ENCODE results near the gene TXNL4B. TPM values are rescaled to one million over a fixed set of nuclear protein-coding genes. Genes with fewer than 3 reads are reported as not detected.

Gene TXNL4B
- total and polyA plus RNA-seq, 10 of the 15 experiments (the other 5 are each of a cell fraction or from before 2014, with no cell fraction given), result 11.1 to 24.0 (median 15.9) TPM

DNA sequence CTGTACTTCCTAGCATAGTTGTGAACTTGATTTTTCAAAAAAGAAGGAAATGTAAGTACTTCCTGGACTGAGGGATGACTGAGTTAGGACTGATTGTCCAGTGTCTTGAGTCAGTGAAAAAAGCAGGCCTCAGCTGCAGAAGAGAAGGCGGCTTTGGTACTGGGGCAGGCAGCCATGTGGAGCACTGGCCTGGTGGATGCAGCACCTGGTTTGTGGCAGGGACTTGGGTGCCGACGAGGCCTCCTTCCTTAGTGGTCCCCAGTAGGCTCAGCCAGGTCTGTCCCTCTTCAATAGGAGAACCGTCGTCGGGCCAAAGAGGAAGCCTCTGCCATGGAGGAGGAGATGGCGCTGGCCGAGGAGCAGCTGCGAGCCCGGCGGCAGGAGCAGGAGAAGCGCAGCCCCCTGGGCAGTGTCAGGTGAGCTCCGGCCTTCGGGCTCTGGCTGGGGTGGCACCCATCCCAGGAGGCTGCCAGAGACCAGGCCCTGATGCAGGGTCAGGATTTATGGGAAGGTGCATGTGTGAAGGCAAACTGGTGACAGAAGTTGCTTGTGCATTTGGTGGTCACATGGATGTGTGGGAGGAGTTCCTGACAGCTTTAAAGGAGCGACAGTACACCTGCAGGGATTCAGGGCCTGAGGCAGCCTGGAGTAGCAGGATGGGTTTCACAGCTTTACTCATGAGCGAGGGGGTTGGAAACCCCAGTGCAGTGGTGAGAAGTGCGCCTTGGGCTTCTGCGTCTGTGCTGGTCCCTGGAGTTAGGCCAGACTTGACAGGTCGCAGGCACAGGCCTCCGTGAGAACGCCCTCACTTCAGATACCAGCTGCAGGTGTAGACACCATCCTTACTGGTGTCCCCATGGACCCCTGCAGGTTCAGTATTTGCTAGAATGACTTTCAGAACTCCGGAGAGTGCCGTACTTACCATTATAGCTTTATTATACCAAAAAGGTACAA, 17.5 kb upstream of the TXNL4B start:
- in situ Hi-C loops (cut with MboI), result no loop called here
- no peaks in the 10 kb centered on the region for H3K9me3 ChIP-seq (replicated peaks; ENCODE audit: control insufficient read depth, insufficient read depth, low read length)
- intact Hi-C loops (cut with micrococcal nuclease; ENCODE audit: unreplicated experiment), result no loop called here
- no peak overlapping the region for H3K4me3 ChIP-seq
- SMC1A ChIA-PET (ENCODE audit: uncharacterized antibody, unreplicated experiment), result no interaction called here
- no peak for DNase-seq (ENCODE audit: low read depth, low spot score)
- 95% methylated on average over 23 of the region's 23 CpGs for WGBS (ENCODE audit: insufficient coverage, insufficient replicate concordance, low lambda C conversion rate, missing lambda C conversion rate)
- H3K4me1 ChIP-seq (ENCODE audit: control insufficient read depth, insufficient read depth, low read length), result no peaks in the 10 kb centered on the region
- POLR2A ChIA-PET, result no interaction called here
- RAD21 ChIA-PET (ENCODE audit: unreplicated experiment), result no interaction called here
- CTCF ChIA-PET, result no interaction called here
- TF ChIP-seq POLR2A (IDR thresholded peaks at IDR 0.05; ENCODE audit: low read depth, low read length), result peak; percentile 13; the same call in 1 of the 2 replicates
- no peak for TF ChIP-seq BCL11A (IDR thresholded peaks at IDR 0.05; ENCODE audit: low read depth, low read length)
- ATAC-seq, result no peak
- H3K36me3 ChIP-seq (ENCODE audit: control insufficient read depth in 2 of 2, insufficient read depth in 2 of 2, low read length in 1 of 2), result peaks cover 28 to 38% of the 10 kb centered on the region in 2 experiments
- no TSS peak for BruUV-seq (replicated peaks)
- H2AFZ ChIP-seq (ENCODE audit: control insufficient read depth, low read depth, low read length), result no peak overlapping the region
- no peak for FAIRE-seq
- H3K27ac ChIP-seq (ENCODE audit: control insufficient read depth, insufficient read depth), result no peak overlapping the region
- H4K20me1 ChIP-seq (ENCODE audit: control insufficient read depth, insufficient read depth), result no peaks in the 10 kb centered on the region; the same call in 1 of the 2 replicates
- no peak overlapping the region for H3K4me2 ChIP-seq (ENCODE audit: control insufficient read depth, insufficient read depth)
- H3K79me2 ChIP-seq (ENCODE audit: control insufficient read depth, insufficient read depth, low read length), result no peaks in the 10 kb centered on the region
- no peak overlapping the region for H3K9ac ChIP-seq (ENCODE audit: control insufficient read depth, insufficient read depth, low read length)
- no peaks in the 10 kb centered on the region for H3K27me3 ChIP-seq (replicated peaks in 1 of 2; ENCODE audit: control insufficient read depth in 2 of 2, insufficient read depth in 2 of 2, low read length in 1 of 2)

DNA sequence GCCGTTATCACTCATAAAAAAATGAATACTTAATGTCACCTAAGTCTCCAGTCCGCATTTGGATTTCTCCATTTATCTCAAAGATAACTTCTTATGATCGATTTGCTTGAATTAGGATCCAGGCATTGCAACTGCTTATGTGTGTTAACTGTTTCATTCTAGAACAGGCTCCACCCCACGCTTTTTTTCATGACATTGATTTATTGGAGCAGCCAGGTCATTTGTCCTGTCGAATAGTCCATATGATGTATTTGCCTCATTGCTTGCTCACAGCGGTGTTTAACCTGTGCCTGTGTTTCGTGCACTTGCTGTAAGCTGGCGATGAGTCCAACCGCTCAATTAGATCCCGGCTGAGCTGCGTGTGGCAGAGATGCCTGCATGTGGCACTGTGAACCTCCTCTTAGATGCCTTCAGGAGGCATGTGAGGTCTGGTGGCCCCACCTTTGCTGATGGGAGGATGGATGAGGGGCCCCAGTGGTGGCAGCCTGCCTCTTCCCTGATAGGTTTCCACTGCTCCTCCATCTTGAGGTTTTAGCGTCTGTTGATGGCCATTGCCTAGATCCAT, 16.6 kb upstream of the TXNL4B start:
- H3K4me1 ChIP-seq (ENCODE audit: control insufficient read depth, insufficient read depth, low read length), result no peaks in the 10 kb centered on the region
- no peak for FAIRE-seq
- no peak overlapping the region for H3K4me3 ChIP-seq
- no peak for DNase-seq (ENCODE audit: low read depth, low spot score)
- BruUV-seq (replicated peaks), result no TSS peak
- H4K20me1 ChIP-seq (ENCODE audit: control insufficient read depth, insufficient read depth), result no peaks in the 10 kb centered on the region; the same call in 1 of the 2 replicates
- SMC1A ChIA-PET (ENCODE audit: uncharacterized antibody, unreplicated experiment), result no interaction called here
- H2AFZ ChIP-seq (ENCODE audit: control insufficient read depth, low read depth, low read length), result no peak overlapping the region
- H3K9ac ChIP-seq (ENCODE audit: control insufficient read depth, insufficient read depth, low read length), result no peak overlapping the region
- intact Hi-C loops (cut with micrococcal nuclease; ENCODE audit: unreplicated experiment) (no loop called here), in situ Hi-C loops (cut with MboI) (no loop called here)
- no peaks in the 10 kb centered on the region for H3K79me2 ChIP-seq (ENCODE audit: control insufficient read depth, insufficient read depth, low read length)
- no peaks in the 10 kb centered on the region for H3K9me3 ChIP-seq (replicated peaks; ENCODE audit: control insufficient read depth, insufficient read depth, low read length)
- H3K36me3 ChIP-seq (ENCODE audit: control insufficient read depth in 2 of 2, insufficient read depth in 2 of 2, low read length in 1 of 2), result peaks cover 32 to 47% of the 10 kb centered on the region in 2 experiments
- 98% methylated on average over 12 of the region's 12 CpGs for WGBS (ENCODE audit: insufficient coverage, insufficient replicate concordance, low lambda C conversion rate, missing lambda C conversion rate)
- no peaks in the 10 kb centered on the region for H3K27me3 ChIP-seq (replicated peaks in 1 of 2; ENCODE audit: control insufficient read depth in 2 of 2, insufficient read depth in 2 of 2, low read length in 1 of 2)
- no peak overlapping the region for H3K27ac ChIP-seq (ENCODE audit: control insufficient read depth, insufficient read depth)
- no peak for ATAC-seq
- RAD21 ChIA-PET (ENCODE audit: unreplicated experiment), result no interaction called here
- H3K4me2 ChIP-seq (ENCODE audit: control insufficient read depth, insufficient read depth), result no peak overlapping the region
- CTCF ChIA-PET, result no interaction called here
- POLR2A ChIA-PET, result no interaction called here
- no peak for TF ChIP-seq NFYA (IDR thresholded peaks at IDR 0.05; ENCODE audit: borderline replicate concordance, low read depth, low read length)
- TF ChIP-seq YBX1 (IDR thresholded peaks at IDR 0.05), result no peak
- no peak for TF ChIP-seq IKZF1 (conservative IDR thresholded peaks at IDR 0.05)
- no peak for TF ChIP-seq ZNF217 (IDR thresholded peaks at IDR 0.05)
- TF ChIP-seq RBBP5 (conservative IDR thresholded peaks at IDR 0.05), result no peak
- TF ChIP-seq, protein P1, sequence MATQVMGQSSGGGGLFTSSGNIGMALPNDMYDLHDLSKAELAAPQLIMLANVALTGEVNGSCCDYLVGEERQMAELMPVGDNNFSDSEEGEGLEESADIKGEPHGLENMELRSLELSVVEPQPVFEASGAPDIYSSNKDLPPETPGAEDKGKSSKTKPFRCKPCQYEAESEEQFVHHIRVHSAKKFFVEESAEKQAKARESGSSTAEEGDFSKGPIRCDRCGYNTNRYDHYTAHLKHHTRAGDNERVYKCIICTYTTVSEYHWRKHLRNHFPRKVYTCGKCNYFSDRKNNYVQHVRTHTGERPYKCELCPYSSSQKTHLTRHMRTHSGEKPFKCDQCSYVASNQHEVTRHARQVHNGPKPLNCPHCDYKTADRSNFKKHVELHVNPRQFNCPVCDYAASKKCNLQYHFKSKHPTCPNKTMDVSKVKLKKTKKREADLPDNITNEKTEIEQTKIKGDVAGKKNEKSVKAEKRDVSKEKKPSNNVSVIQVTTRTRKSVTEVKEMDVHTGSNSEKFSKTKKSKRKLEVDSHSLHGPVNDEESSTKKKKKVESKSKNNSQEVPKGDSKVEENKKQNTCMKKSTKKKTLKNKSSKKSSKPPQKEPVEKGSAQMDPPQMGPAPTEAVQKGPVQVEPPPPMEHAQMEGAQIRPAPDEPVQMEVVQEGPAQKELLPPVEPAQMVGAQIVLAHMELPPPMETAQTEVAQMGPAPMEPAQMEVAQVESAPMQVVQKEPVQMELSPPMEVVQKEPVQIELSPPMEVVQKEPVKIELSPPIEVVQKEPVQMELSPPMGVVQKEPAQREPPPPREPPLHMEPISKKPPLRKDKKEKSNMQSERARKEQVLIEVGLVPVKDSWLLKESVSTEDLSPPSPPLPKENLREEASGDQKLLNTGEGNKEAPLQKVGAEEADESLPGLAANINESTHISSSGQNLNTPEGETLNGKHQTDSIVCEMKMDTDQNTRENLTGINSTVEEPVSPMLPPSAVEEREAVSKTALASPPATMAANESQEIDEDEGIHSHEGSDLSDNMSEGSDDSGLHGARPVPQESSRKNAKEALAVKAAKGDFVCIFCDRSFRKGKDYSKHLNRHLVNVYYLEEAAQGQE (IDR thresholded peaks at IDR 0.05; ENCODE audit: low read depth, low read length), result no peak
- TF ChIP-seq, protein P2, sequence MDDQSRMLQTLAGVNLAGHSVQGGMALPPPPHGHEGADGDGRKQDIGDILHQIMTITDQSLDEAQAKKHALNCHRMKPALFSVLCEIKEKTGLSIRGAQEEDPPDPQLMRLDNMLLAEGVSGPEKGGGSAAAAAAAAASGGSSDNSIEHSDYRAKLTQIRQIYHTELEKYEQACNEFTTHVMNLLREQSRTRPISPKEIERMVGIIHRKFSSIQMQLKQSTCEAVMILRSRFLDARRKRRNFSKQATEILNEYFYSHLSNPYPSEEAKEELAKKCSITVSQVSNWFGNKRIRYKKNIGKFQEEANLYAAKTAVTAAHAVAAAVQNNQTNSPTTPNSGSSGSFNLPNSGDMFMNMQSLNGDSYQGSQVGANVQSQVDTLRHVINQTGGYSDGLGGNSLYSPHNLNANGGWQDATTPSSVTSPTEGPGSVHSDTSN (IDR thresholded peaks at IDR 0.05; ENCODE audit: insufficient replicate concordance, low read depth, low read length), result no peak
- no peak for TF ChIP-seq ZNF207 (IDR thresholded peaks at IDR 0.05; ENCODE audit: borderline replicate concordance)
- no peak for TF ChIP-seq EZH2 (IDR thresholded peaks at IDR 0.05; ENCODE audit: borderline replicate concordance, control insufficient read depth, low read depth, low read length)
